Hepatocyte (in vitro differentiated cells): ENCODE data around the gene VANGL2. TPM values are rescaled to one million over a fixed set of nuclear protein-coding genes. Genes with fewer than 3 reads are reported as not detected.

Source experiments
- DNase-seq: peaks from one replicate; pipeline ENCODE4 v3.0.0-alpha.2; 2016; ENCODE audit warnings: low spot score
- H2AFZ ChIP-seq: fragments of 200-600 bp; sonication (generic); 2 replicates; pipeline ENCODE4 v1.6.0; 2016; ENCODE audit warnings: antibody characterized with exemption, mild to moderate bottlenecking
- H3K27ac ChIP-seq: fragments of 200-600 bp; sonication (generic); 2 replicates; pipeline ENCODE4 v1.5.1; 2016; ENCODE audit warnings: mild to moderate bottlenecking
- H3K27me3 ChIP-seq: fragments of 200-600 bp; sonication (generic); 2 replicates; pipeline ENCODE4 v1.6.1; 2016
- H3K36me3 ChIP-seq: fragments of 200-600 bp; sonication (generic); replicated peaks from 2 replicates; pipeline ENCODE4 v1.5.1; 2016; ENCODE audit warnings: low read depth; ENCODE audit not compliant: insufficient read depth
- H3K4me1 ChIP-seq: fragments of 200-600 bp; sonication (generic); 2 replicates; pipeline ENCODE4 v1.5.1; 2016; ENCODE audit warnings: mild to moderate bottlenecking, moderate library complexity; ENCODE audit not compliant: insufficient read depth
- H3K4me2 ChIP-seq: fragments of 200-600 bp; sonication (generic); 2 replicates; pipeline ENCODE4 v1.6.0; 2016
- H3K4me3 ChIP-seq: fragments of 200-600 bp; sonication (generic); 2 replicates; pipeline ENCODE4 v1.5.1; 2016; ENCODE audit warnings: mild to moderate bottlenecking
- H3K79me2 ChIP-seq: fragments of 200-600 bp; sonication (generic); 2 replicates; pipeline ENCODE4 v1.6.0; 2017; ENCODE audit warnings: mild to moderate bottlenecking
- H3K9me2 ChIP-seq: fragments of 200-600 bp; sonication (generic); replicated peaks from 2 replicates; pipeline ENCODE4 v1.6.0; 2017; ENCODE audit warnings: mild to moderate bottlenecking; ENCODE audit not compliant: insufficient read depth
- H3K9me3 ChIP-seq: fragments of 200-600 bp; sonication (generic); 2 replicates; pipeline ENCODE4 v1.5.1; 2016; ENCODE audit warnings: low read depth, mild to moderate bottlenecking
- H4K20me1 ChIP-seq: fragments of 200-600 bp; sonication (generic); 2 replicates; pipeline ENCODE4 v1.6.0; 2016; ENCODE audit warnings: mild to moderate bottlenecking; ENCODE audit not compliant: insufficient read depth, poor library complexity, severe bottlenecking
- CTCF ChIP-seq: fragments of 200-600 bp; sonication (generic); IDR thresholded peaks from 2 replicates; pipeline ENCODE4 v1.5.1; 2016; ENCODE audit warnings: antibody characterized with exemption, mild to moderate bottlenecking; ENCODE audit not compliant: poor library complexity
- EZH2 ChIP-seq: fragments of 200-600 bp; sonication (generic); IDR thresholded peaks from 2 replicates; pipeline ENCODE4 v1.6.1; 2016; ENCODE audit warnings: antibody characterized with exemption, mild to moderate bottlenecking, borderline replicate concordance
- EZH2phosphoT487 ChIP-seq: fragments of 200-600 bp; sonication (generic); IDR thresholded peaks from one replicate; pipeline ENCODE4 v1.6.1; 2018; ENCODE audit warnings: antibody characterized with exemption, mild to moderate bottlenecking, low read depth, moderate library complexity; ENCODE audit not compliant: unreplicated experiment, severe bottlenecking
- whole genome bisulfite sequencing: methylation state at CpG from one replicate; pipeline ENCODE4 v1.1.6; 2016; ENCODE audit warnings: low lambda C conversion rate; ENCODE audit errors: missing lambda C conversion rate; 5-methylcytosine and 5-hydroxymethylcytosine counted together
- polyA plus RNA-seq: library from polyadenylated mRNA; unstranded; fragments of >200 nt; fragmentation: Nextera tagmentation; extraction: Ambion mirVana; gene quantifications from 2 replicates; pipeline ENCODE4 v1.2.1, GENCODE V29; 2016
- total RNA-seq: library from RNA; depleted of rRNA; stranded (reverse); fragments of >200 nt; gene quantifications from 2 replicates; pipeline ENCODE4 v1.2.3, GENCODE V29; 2014

Gene VANGL2
- total and polyA plus RNA-seq, 2 experiments from 2014 or later, result 8.2 to 10.9 TPM

- H3K27ac ChIP-seq, result no peak overlapping the region
- no peaks in the 10 kb centered on the region for H3K27me3 ChIP-seq
- H3K4me2 ChIP-seq, result no peak overlapping the region
- H4K20me1 ChIP-seq, result no peaks in the 10 kb centered on the region
- no peaks in the 10 kb centered on the region for H3K79me2 ChIP-seq
- no peak overlapping the region for H2AFZ ChIP-seq
- H3K9me3 ChIP-seq, result no peaks in the 10 kb centered on the region
- no peaks in the 10 kb centered on the region for H3K4me1 ChIP-seq
- 89% methylated on average over 2 of the region's 2 CpGs for WGBS
- no peaks in the 10 kb centered on the region for H3K9me2 ChIP-seq
- no peak overlapping the region for H3K4me3 ChIP-seq
- TF ChIP-seq EZH2 (no peak), EZH2phosphoT487 (no peak), CTCF (no peak)
- no peak for DNase-seq
- H3K36me3 ChIP-seq, result no peaks in the 10 kb centered on the region
Measured at GRCh38 chr1:160459687-160460086, 59.3 kb downstream of the VANGL2 start.

- H3K4me3 ChIP-seq, result no peak overlapping the region
- H3K9me2 ChIP-seq, result no peaks in the 10 kb centered on the region
- H3K27me3 ChIP-seq, result no peaks in the 10 kb centered on the region
- no peak for TF ChIP-seq CTCF
- TF ChIP-seq EZH2, result no peak
- TF ChIP-seq EZH2phosphoT487, result no peak
- H3K27ac ChIP-seq, result no peak overlapping the region
- H4K20me1 ChIP-seq, result no peaks in the 10 kb centered on the region
- no peaks in the 10 kb centered on the region for H3K4me1 ChIP-seq
- H3K36me3 ChIP-seq, result no peaks in the 10 kb centered on the region
- no peak for DNase-seq
- no peaks in the 10 kb centered on the region for H3K9me3 ChIP-seq
- WGBS, result 90% methylated on average over 5 of the region's 5 CpGs
- no peak overlapping the region for H3K4me2 ChIP-seq
- H2AFZ ChIP-seq, result no peak overlapping the region
- no peaks in the 10 kb centered on the region for H3K79me2 ChIP-seq
Measured at GRCh38 chr1:160460214-160460642, 59.9 kb downstream of the VANGL2 start.

GRCh38 chr1:160460683-160461287 is 60.4 kb downstream of the VANGL2 start:
- 72% methylated on average over 4 of the region's 4 CpGs for WGBS
- no peaks in the 10 kb centered on the region for H3K79me2 ChIP-seq
- no peaks in the 10 kb centered on the region for H3K4me1 ChIP-seq
- H3K9me2 ChIP-seq, result no peaks in the 10 kb centered on the region
- no peak overlapping the region for H3K4me3 ChIP-seq
- no peak for DNase-seq
- no peaks in the 10 kb centered on the region for H3K27me3 ChIP-seq
- no peak overlapping the region for H3K27ac ChIP-seq
- H3K4me2 ChIP-seq, result no peak overlapping the region
- no peaks in the 10 kb centered on the region for H4K20me1 ChIP-seq
- TF ChIP-seq EZH2phosphoT487, result no peak
- TF ChIP-seq EZH2, result no peak
- no peak for TF ChIP-seq CTCF
- no peak overlapping the region for H2AFZ ChIP-seq
- no peaks in the 10 kb centered on the region for H3K9me3 ChIP-seq
- H3K36me3 ChIP-seq, result no peaks in the 10 kb centered on the region
